Epithelial cell of proximal tubule (primary cell): ENCODE measurements around the gene CISD1. TPM values are rescaled to one million over a fixed set of nuclear protein-coding genes. Genes with fewer than 3 reads are reported as not detected.
A peak's percentile ranks its signal among the peaks of the same experiment; 100 is the strongest.

Source experiments
- DNase-seq: peaks from one replicate; pipeline ENCODE4 v3.0.0-alpha.2; 2011; ENCODE audit warnings: low read depth
- H3K4me3 ChIP-seq: 2 replicates; pipeline ENCODE4 v1.5.1; 2011; ENCODE audit warnings: low read depth, mild to moderate bottlenecking, low read length
- CTCF ChIP-seq: conservative IDR thresholded peaks from 2 replicates; pipeline ENCODE4 v1.5.1; 2012; ENCODE audit warnings: low read depth, mild to moderate bottlenecking, low read length
- total RNA-seq: library from RNA; depleted of rRNA; stranded (reverse); fragments of >200 nt; gene quantifications from 2 replicates; pipeline ENCODE4 v1.2.3, GENCODE V29; 2015

CISD1 gene
- total RNA-seq, 1 donor from 2014 or later: 66.4 TPM

- H3K4me3 ChIP-seq: no peak overlapping the region
- DNase-seq: no peak
- no peak for TF ChIP-seq CTCF
Observed at GRCh38 chr10:58307676-58308075, 38.7 kb downstream of the CISD1 start.

- TF ChIP-seq CTCF: no peak
- no peak for DNase-seq
- no peak overlapping the region for H3K4me3 ChIP-seq
Observed at GRCh38 chr10:58311026-58311425, 42.1 kb downstream of the CISD1 start.

- no peak for DNase-seq
- H3K4me3 ChIP-seq: no peak overlapping the region
- TF ChIP-seq CTCF: no peak
Observed at GRCh38 chr10:58316874-58317273, 47.9 kb downstream of the CISD1 start.

- TF ChIP-seq CTCF: no peak
- DNase-seq: no peak
- H3K4me3 ChIP-seq: no peak overlapping the region
Observed at GRCh38 chr10:58318346-58318745, 49.4 kb downstream of the CISD1 start.

GRCh38 chr10:58319599-58319998, 50.6 kb downstream of the CISD1 start:
- DNase-seq: no peak
- peak; percentile 14 for TF ChIP-seq CTCF
- H3K4me3 ChIP-seq: no peak overlapping the region

- TF ChIP-seq CTCF: no peak
- DNase-seq: no peak
- no peak overlapping the region for H3K4me3 ChIP-seq
Observed at GRCh38 chr10:58320351-58321049, 51.5 kb downstream of the CISD1 start.
